SK-N-SH (cell line): Measurements from ENCODE around the gene RPS6KA5. TPM values are rescaled to one million over a fixed set of nuclear protein-coding genes. Genes with fewer than 3 reads are reported as not detected.
"Not testable (repeated sequence)": the region's sequence is repeated elsewhere in the genome, so short reads cannot be mapped to it uniquely, and the experiment has no call there.

Experiments used
- CTCF ChIA-PET: fragments of 300-600, 350-600 bp; formaldehyde crosslinking; extraction: SDS; loops from one replicate; lab custom pipeline; 2021; lab: Yijun Ruan, JAX
- POLR2A ChIA-PET: fragments of 350-600 bp; sonication (Branson Sonifier 250); formaldehyde crosslinking; extraction: SDS; loops from one replicate; lab custom pipeline; 2020; ENCODE audit warnings: antibody characterized with exemption, inconsistent platforms; lab: Yijun Ruan, JAX
- DNase-seq: peaks from one replicate; pipeline ENCODE4 v3.0.0; 2012
- H2AFZ ChIP-seq: fragments of 200-600 bp; sonication (generic); 2 replicates; pipeline ENCODE4 v1.8.1; 2016; ENCODE audit warnings: antibody characterized with exemption, mild to moderate bottlenecking, low read depth
- H3F3A ChIP-seq: fragments of 200-600 bp; sonication (generic); replicated peaks from 2 replicates; pipeline ENCODE3; 2016; ENCODE audit warnings: antibody characterized with exemption, mild to moderate bottlenecking; ENCODE audit not compliant: insufficient read depth
- H3K27ac ChIP-seq, 2 experiments: fragments of 200-500 bp in 1 of 2; fragments of 200-600 bp in 1 of 2; sonication (Bioruptor generic) in 1 of 2; sonication (generic), shearing (Covaris generic) in 1 of 2; 2 replicates each; pipeline versions ENCODE4 v1.5.1 to v1.6.1; 2014 to 2016; ENCODE audit warnings: low read depth in 2 of 2, inconsistent platforms in 1 of 2, low read length in 1 of 2, mild to moderate bottlenecking in 1 of 2, mixed read lengths in 1 of 2
- H3K27me3 ChIP-seq: fragments of 200-600 bp; sonication (generic), shearing (Covaris generic); 2 replicates; pipeline ENCODE4 v1.6.1; 2016; ENCODE audit warnings: mixed run types; ENCODE audit not compliant: insufficient read depth
- H3K36me3 ChIP-seq, 2 experiments: fragments of 200-500 bp in 1 of 2; fragments of 200-600 bp in 1 of 2; sonication (Bioruptor generic) in 1 of 2; sonication (generic) in 1 of 2; replicated peaks in 1 of 2; 2 replicates each; pipeline versions ENCODE3 to v1.5.1; 2014 to 2016; ENCODE audit warnings: low read length in 1 of 2, mild to moderate bottlenecking in 1 of 2; ENCODE audit not compliant: insufficient read depth in 2 of 2, control insufficient read depth in 1 of 2
- H3K4me1 ChIP-seq, 2 experiments: fragments of 200-500 bp in 1 of 2; fragments of 200-600 bp in 1 of 2; sonication (Bioruptor generic) in 1 of 2; sonication (generic), shearing (Covaris generic) in 1 of 2; 2 replicates each; pipeline versions ENCODE4 v1.5.1 to v1.6.1; 2014 to 2016; ENCODE audit warnings: low read depth in 1 of 2, low read length in 1 of 2, mixed run types in 1 of 2; ENCODE audit not compliant: insufficient read depth in 2 of 2, control insufficient read depth in 1 of 2
- H3K4me2 ChIP-seq: fragments of 200-600 bp; sonication (generic), shearing (Covaris generic); 2 replicates; pipeline ENCODE4 v1.6.1; 2017; ENCODE audit warnings: mixed run types
- H3K4me3 ChIP-seq, 2 experiments: fragments of 200-500 bp in 1 of 2; fragments of 200-600 bp in 1 of 2; sonication (Bioruptor generic) in 1 of 2; sonication (generic), shearing (Covaris generic) in 1 of 2; 2 replicates each; pipeline versions ENCODE4 v1.5.1 to v1.8.1; 2014 to 2016; ENCODE audit warnings: low read depth in 2 of 2, inconsistent platforms in 1 of 2, low read length in 1 of 2, mild to moderate bottlenecking in 1 of 2, mixed read lengths in 1 of 2, moderate library complexity in 1 of 2
- H3K79me2 ChIP-seq: fragments of 200-600 bp; sonication (generic); 2 replicates; pipeline ENCODE4 v1.8.1; 2017; ENCODE audit warnings: mild to moderate bottlenecking; ENCODE audit not compliant: insufficient read depth
- H3K9ac ChIP-seq: fragments of 200-600 bp; sonication (generic); 2 replicates; pipeline ENCODE4 v1.6.1; 2017; ENCODE audit warnings: mixed run types
- H3K9me2 ChIP-seq: fragments of 200-600 bp; sonication (generic); 2 replicates; pipeline ENCODE4 v1.6.1; 2017; ENCODE audit warnings: mixed run types
- H3K9me3 ChIP-seq: fragments of 200-600 bp; sonication (generic); 2 replicates; pipeline ENCODE4 v1.6.1; 2017; ENCODE audit warnings: mixed run types, mild to moderate bottlenecking, moderate library complexity
- H4K20me1 ChIP-seq: fragments of 200-600 bp; sonication (generic); 2 replicates; pipeline ENCODE4 v1.6.1; 2017; ENCODE audit warnings: mild to moderate bottlenecking, mixed run types; ENCODE audit not compliant: insufficient read depth
- CHD2 ChIP-seq: fragments of 150-350 bp; IDR thresholded peaks from 2 replicates; pipeline ENCODE4 v1.6.1; 2018; ENCODE audit warnings: low read length; ENCODE audit not compliant: partially characterized antibody
- EP300 ChIP-seq, 2 experiments: IDR thresholded peaks; 2 replicates each; pipeline versions ENCODE4 v1.4.0 to v1.6.1; 2012; ENCODE audit warnings: borderline replicate concordance in 1 of 2, low read depth in 1 of 2, low read length in 1 of 2
- EZH2phosphoT487 ChIP-seq: fragments of 200-600 bp; sonication (generic); IDR thresholded peaks from 2 replicates; pipeline ENCODE4 v1.6.1; 2017; ENCODE audit warnings: low read depth, mixed run types, mild to moderate bottlenecking, antibody characterized with exemption, moderate library complexity, borderline replicate concordance
- FOXM1 ChIP-seq: IDR thresholded peaks from 2 replicates; pipeline ENCODE4 v1.4.0; 2012; ENCODE audit warnings: low read depth, mild to moderate bottlenecking
- GATA2 ChIP-seq: sonication (generic); formaldehyde crosslinking; IDR thresholded peaks from 2 replicates; pipeline ENCODE4 v1.5.0; 2020; ENCODE audit warnings: mild to moderate bottlenecking, missing genetic modification reagents
- IRF3 ChIP-seq: fragments of 150-350 bp; IDR thresholded peaks from 2 replicates; pipeline ENCODE4 v1.6.1; 2016; ENCODE audit warnings: mild to moderate bottlenecking, low read depth, low read length
- JUND ChIP-seq: IDR thresholded peaks from 2 replicates; pipeline ENCODE4 v1.4.0; 2012
- MAX ChIP-seq: IDR thresholded peaks from 2 replicates; pipeline ENCODE4 v1.4.0; 2012; ENCODE audit warnings: low read depth
- NRF1 ChIP-seq: IDR thresholded peaks from 2 replicates; pipeline ENCODE4 v1.6.1; 2012; ENCODE audit warnings: low read depth, mild to moderate bottlenecking, low read length
- RXRA ChIP-seq: IDR thresholded peaks from 2 replicates; pipeline ENCODE4 v1.4.0; 2012; ENCODE audit warnings: low read depth, mild to moderate bottlenecking, borderline replicate concordance
- SIN3A ChIP-seq: IDR thresholded peaks from 2 replicates; pipeline ENCODE4 v1.6.1; 2012; ENCODE audit warnings: low read depth, mild to moderate bottlenecking, low read length, moderate library complexity, borderline replicate concordance
- TAF1 ChIP-seq: IDR thresholded peaks from 2 replicates; pipeline ENCODE4 v1.6.1; 2012; ENCODE audit warnings: low read depth, mild to moderate bottlenecking, low read length, moderate library complexity, borderline replicate concordance
- TCF12 ChIP-seq: IDR thresholded peaks from 2 replicates; pipeline ENCODE4 v1.4.0; 2012
- YY1 ChIP-seq: IDR thresholded peaks from 2 replicates; pipeline ENCODE4 v1.4.0; 2012; ENCODE audit warnings: low read depth, mild to moderate bottlenecking
- WGBS: methylation state at CpG from one replicate; pipeline ENCODE4 v1.1.6; 2017; ENCODE audit warnings: low lambda C conversion rate; 5-methylcytosine and 5-hydroxymethylcytosine counted together
- polyA plus RNA-seq, 3 experiments: library from polyadenylated mRNA; depleted of rRNA; stranded (reverse); fragments of >200 nt; gene quantifications; 2 replicates each; pipeline ENCODE4 v1.2.3, GENCODE V29; 2012
- TF ChIP-seq, protein P1 (sequence below): IDR thresholded peaks from 2 replicates; pipeline ENCODE4 v1.4.0; 2012; ENCODE audit warnings: low read depth, borderline replicate concordance

The RPS6KA5 gene
- polyA plus RNA-seq, 1 of the 3 experiments (the other 2 are of a cell fraction) = 0.67 TPM

DNA sequence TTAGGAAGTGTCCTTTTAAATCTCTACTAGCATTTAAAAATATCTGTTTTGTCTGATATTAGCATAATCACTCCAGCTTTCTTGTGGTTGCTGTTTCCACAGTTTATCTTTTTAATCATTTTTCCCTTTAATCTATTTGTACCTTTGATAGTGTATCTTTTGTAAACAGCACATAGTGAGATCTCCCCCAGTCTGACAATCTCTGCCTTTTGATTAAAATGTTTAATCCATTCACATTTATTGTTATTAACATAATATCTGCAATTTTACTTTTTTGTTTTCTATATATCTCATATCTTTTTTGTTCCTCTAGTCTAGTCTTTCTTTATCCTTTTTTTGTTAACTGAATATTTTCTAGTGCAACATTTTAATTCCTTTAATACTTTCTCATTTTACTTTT, 104.2 kb downstream of the RPS6KA5 start:
- CTCF ChIA-PET = no interaction called here
- DNase-seq = no peak

GRCh38 chr14:90953643-90954042, 106.8 kb downstream of the RPS6KA5 start:
- H3K36me3 ChIP-seq, H3K4me3 ChIP-seq, H3K27ac ChIP-seq, H3F3A ChIP-seq, H3K9ac ChIP-seq, CTCF ChIA-PET, H3K4me2 ChIP-seq, H3K27me3 ChIP-seq, DNase-seq, H4K20me1 ChIP-seq, H3K9me3 ChIP-seq, H2AFZ ChIP-seq, H3K79me2 ChIP-seq, H3K9me2 ChIP-seq, POLR2A ChIA-PET, H3K4me1 ChIP-seq: not testable (repeated sequence)
- 50% methylated on average over 1 of the region's 2 CpGs for WGBS

More for the DNA sequence above, 104.2 kb downstream of the RPS6KA5 start:
- Histone ChIP-seq H3K27ac (no peak overlapping the region), H3K4me2 (no peak overlapping the region), H3K9me2 (no peaks in the 10 kb centered on the region), H3K36me3 (no peaks in the 10 kb centered on the region), H3F3A (no peaks in the 10 kb centered on the region), H2AFZ (no peak overlapping the region), H4K20me1 (no peaks in the 10 kb centered on the region), H3K79me2 (no peaks in the 10 kb centered on the region), H3K9ac (no peak overlapping the region), H3K4me3 (no peak overlapping the region), H3K9me3 (peaks cover 5% of the 10 kb centered on the region), H3K27me3 (no peaks in the 10 kb centered on the region), H3K4me1 (no peaks in the 10 kb centered on the region)
- TF ChIP-seq RXRA = no peak
- TF ChIP-seq TAF1 = no peak
- no peak for TF ChIP-seq SIN3A
- TF ChIP-seq EZH2phosphoT487 = no peak
- no peak for TF ChIP-seq EP300 (IDR thresholded peaks at IDR 0.05; ENCODE audit: borderline replicate concordance in 1 of 2, low read depth in 1 of 2, low read length in 1 of 2)
- no peak for TF ChIP-seq NRF1
- no peak for TF ChIP-seq YY1
- TF ChIP-seq MAX = no peak
- no peak for TF ChIP-seq GATA2 (CRISPR knock-in tag)
- no peak for TF ChIP-seq JUND
- no peak for TF ChIP-seq IRF3
- TF ChIP-seq FOXM1 = no peak
- no peak for TF ChIP-seq CHD2
- no peak for TF ChIP-seq TCF12
- TF ChIP-seq, protein P1, sequence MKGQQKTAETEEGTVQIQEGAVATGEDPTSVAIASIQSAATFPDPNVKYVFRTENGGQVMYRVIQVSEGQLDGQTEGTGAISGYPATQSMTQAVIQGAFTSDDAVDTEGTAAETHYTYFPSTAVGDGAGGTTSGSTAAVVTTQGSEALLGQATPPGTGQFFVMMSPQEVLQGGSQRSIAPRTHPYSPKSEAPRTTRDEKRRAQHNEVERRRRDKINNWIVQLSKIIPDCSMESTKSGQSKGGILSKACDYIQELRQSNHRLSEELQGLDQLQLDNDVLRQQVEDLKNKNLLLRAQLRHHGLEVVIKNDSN = no peak
- POLR2A ChIA-PET = no interaction called here
